Measurements from ENCODE around the gene EVA1A. TPM values are rescaled to one million over a fixed set of nuclear protein-coding genes. Genes with fewer than 3 reads are reported as not detected.

The EVA1A gene
- total RNA-seq, 4 donors from 2014 or later: 1.3 to 1.6 TPM; not detected in 2

DNA sequence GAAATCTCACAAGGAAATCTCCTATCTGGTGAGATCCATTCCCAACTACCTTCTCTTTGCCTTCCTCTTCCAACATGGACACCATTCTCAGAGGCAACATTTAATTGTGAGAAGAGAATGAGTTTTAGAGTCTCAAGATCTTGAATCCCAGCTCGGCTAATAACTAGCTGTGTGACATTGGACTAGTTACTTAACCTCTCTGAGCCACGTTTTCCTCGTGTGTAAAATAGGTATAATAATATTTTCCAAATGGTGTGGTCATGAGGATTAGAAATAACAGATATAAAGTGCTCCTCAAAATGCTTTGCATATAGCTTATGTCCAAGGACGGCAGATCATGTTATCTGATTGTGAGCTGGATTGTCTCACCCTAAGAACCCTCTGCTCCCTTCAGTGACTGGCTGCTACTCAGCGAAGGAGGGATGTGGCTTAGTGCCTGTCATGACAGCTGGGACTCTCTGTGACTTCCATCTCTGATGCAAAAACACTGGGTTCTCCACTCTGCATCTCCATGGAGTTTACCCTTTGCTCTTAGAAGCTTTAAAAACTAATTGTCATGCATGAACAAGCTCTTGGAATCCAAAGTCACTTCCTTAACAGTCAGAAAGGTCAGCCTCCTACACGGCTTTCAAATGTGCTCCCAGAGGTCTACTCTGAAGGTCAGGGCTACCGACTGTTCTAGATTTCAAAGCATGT, 47.4 kb upstream of the EVA1A start:
- TF ChIP-seq, protein P1, sequence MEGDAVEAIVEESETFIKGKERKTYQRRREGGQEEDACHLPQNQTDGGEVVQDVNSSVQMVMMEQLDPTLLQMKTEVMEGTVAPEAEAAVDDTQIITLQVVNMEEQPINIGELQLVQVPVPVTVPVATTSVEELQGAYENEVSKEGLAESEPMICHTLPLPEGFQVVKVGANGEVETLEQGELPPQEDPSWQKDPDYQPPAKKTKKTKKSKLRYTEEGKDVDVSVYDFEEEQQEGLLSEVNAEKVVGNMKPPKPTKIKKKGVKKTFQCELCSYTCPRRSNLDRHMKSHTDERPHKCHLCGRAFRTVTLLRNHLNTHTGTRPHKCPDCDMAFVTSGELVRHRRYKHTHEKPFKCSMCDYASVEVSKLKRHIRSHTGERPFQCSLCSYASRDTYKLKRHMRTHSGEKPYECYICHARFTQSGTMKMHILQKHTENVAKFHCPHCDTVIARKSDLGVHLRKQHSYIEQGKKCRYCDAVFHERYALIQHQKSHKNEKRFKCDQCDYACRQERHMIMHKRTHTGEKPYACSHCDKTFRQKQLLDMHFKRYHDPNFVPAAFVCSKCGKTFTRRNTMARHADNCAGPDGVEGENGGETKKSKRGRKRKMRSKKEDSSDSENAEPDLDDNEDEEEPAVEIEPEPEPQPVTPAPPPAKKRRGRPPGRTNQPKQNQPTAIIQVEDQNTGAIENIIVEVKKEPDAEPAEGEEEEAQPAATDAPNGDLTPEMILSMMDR (IDR thresholded peaks at IDR 0.05): no peak
- TF ChIP-seq POLR2A (IDR thresholded peaks at IDR 0.05): no peak
- TF ChIP-seq EP300 (IDR thresholded peaks at IDR 0.05): no peak
- H3K4me3 ChIP-seq: no peak overlapping the region
- peak overlapping the region in 2 of 4 donors; percentile 37 to 57 for H3K27ac ChIP-seq
- peaks cover 0 to 13% (median 0%) of the 10 kb centered on the region in 4 donors for H3K4me1 ChIP-seq
- no peak for DNase-seq (ENCODE audit: low spot score in 2 of 2)
- H3K27me3 ChIP-seq: peaks cover 0 to 2% of the 10 kb centered on the region in 2 donors
- H3K9me3 ChIP-seq: no peaks in the 10 kb centered on the region
- WGBS, 2 donors: 57 to 59% methylated on average over 7 of the region's 7 CpGs
- H3K36me3 ChIP-seq: no peaks in the 10 kb centered on the region

- no peak for DNase-seq (ENCODE audit: low spot score in 2 of 2)
- WGBS, 2 donors: 90 to 96% methylated on average over 3 of the region's 3 CpGs
- Histone ChIP-seq H3K4me1 (peaks cover 0 to 13% (median 0%) of the 10 kb centered on the region in 4 donors), H3K36me3 (no peaks in the 10 kb centered on the region), H3K27me3 (peaks cover 0 to 2% of the 10 kb centered on the region in 2 donors), H3K4me3 (no peak overlapping the region), H3K9me3 (no peaks in the 10 kb centered on the region), H3K27ac (no peak overlapping the region)
- TF ChIP-seq, protein P1 (IDR thresholded peaks at IDR 0.05): no peak
- TF ChIP-seq POLR2A (IDR thresholded peaks at IDR 0.05) (no peak), EP300 (IDR thresholded peaks at IDR 0.05) (no peak)
Observed at GRCh38 chr2:75607400-75607798, 46.7 kb upstream of the EVA1A start.

DNA sequence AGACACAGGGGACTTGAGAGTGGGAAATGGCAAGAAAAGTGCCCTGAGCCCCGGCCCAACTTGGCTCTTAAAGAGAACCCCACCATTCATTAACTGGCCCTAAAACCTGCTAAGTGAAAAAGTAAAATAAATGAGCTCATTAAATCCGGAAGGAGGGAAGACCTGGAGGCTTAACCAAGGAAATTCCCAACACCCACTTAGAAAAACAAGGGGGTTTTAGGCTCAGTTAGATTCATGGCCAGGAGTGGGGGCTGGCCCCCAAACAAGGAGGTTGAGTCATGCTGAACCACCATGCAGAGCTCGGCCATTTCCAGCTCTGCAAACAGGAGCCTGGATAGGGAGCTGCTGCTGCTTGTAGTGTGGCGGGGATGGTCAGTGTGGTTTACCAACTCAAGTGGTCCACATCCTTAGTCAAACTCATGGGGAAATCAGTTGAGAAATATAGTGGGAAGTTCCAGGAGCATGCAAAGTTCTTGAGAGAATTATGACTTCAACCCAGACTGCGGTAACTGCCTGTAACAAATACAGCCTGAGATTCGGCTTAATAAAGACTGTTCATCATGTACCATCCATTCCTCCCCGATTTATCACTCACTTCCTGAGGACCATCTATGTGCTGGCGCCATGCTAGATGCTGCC, 46.1 kb upstream of the EVA1A start:
- TF ChIP-seq POLR2A (IDR thresholded peaks at IDR 0.05) (no peak), EP300 (IDR thresholded peaks at IDR 0.05) (no peak)
- no peak for DNase-seq (ENCODE audit: low spot score in 2 of 2)
- Histone ChIP-seq H3K4me3 (no peak overlapping the region), H3K27ac (peak overlapping the region in 1 of 4 donors; percentile 31), H3K9me3 (no peaks in the 10 kb centered on the region), H3K4me1 (peaks cover 0 to 13% (median 0%) of the 10 kb centered on the region in 4 donors), H3K36me3 (no peaks in the 10 kb centered on the region), H3K27me3 (peaks cover 0 to 2% of the 10 kb centered on the region in 2 donors)
- 76 to 78% methylated on average over 8 of the region's 8 CpGs for WGBS, 2 donors

DNA sequence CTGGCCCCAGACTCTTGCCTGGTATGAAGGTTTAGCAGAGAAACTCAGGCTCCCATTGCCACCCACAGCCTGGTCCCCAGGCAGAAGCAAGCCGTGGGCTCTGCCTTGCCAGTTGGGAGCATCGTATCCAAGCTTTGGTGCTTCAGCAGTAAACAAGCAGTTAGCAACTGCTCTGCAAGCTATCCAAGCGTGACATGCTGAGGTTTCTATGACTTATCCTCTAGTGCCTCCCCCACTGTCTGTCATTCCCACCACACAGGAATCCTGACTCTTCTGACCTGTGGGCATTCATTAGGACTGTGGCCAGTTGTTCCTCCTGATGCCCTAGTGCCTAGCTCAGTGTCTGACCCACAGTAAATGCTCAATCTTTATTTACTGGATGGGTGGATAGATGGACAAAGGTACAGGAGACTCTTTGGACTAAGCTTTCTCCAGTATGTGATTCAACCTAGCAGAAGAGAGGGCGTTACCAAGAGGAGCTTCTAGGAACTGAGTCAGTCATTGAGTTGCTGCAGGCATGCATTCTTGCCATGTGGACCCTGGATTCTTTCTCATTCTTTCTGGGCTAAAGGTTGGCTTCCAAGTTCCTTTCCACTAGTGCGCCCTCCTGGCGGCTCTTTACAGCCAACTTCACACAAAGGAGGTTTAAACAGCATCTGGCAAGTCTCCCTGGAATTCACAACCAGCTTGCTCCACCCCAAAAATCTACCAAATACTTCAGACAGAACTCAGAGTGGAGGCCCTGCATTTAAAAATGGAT, 45.2 kb upstream of the EVA1A start:
- Histone ChIP-seq H3K27ac (peak overlapping the region in 2 of 4 donors; percentile 4 to 31), H3K36me3 (no peaks in the 10 kb centered on the region), H3K27me3 (peaks cover 0 to 2% of the 10 kb centered on the region in 2 donors), H3K4me3 (no peak overlapping the region), H3K4me1 (peaks cover 0 to 13% (median 0%) of the 10 kb centered on the region in 4 donors), H3K9me3 (peaks cover 0 to 2% (median 0%) of the 10 kb centered on the region in 4 donors)
- TF ChIP-seq EP300 (IDR thresholded peaks at IDR 0.05): no peak
- 48 to 68% methylated on average over 6 of the region's 6 CpGs for WGBS, 2 donors
- no peak for DNase-seq (ENCODE audit: low spot score in 2 of 2)

DNA sequence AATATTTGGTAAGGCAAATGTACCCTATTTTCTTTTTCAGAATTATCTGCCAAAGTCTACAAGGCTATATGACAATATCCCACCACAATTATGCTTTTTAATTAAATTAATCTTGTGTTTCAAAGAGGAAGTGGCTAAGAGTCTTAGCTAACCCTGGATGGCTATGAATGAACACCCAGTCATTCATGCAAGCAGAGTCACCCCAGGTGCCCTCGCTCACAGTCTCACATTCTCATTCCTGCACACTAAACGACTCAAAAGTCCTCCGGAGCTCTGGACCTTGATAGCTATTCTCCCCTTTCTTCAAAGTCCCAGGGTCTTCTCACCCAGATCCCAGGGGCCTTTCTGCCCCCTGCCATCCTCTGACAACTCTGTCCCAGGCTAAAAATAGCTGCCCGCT, 43.7 kb upstream of the EVA1A start:
- Histone ChIP-seq H3K36me3 (no peaks in the 10 kb centered on the region), H3K27ac (no peak overlapping the region), H3K4me1 (peaks cover 0 to 13% (median 0%) of the 10 kb centered on the region in 4 donors), H3K4me3 (no peak overlapping the region), H3K27me3 (peaks cover 0 to 2% of the 10 kb centered on the region in 2 donors), H3K9me3 (peaks cover 0 to 4% (median 0%) of the 10 kb centered on the region in 4 donors)
- TF ChIP-seq EP300 (IDR thresholded peaks at IDR 0.05) (no peak), POLR2A (IDR thresholded peaks at IDR 0.05) (no peak)
- TF ChIP-seq, protein P1 (IDR thresholded peaks at IDR 0.05): no peak
- no peak for DNase-seq (ENCODE audit: low spot score in 2 of 2)
- 67 to 69% methylated on average over 4 of the region's 4 CpGs for WGBS, 2 donors

All from tibial nerve (tissue), 4 donors.